SK-N-MC (cell line): ENCODE data around the gene DPYSL5.

Experiments used
- EZH2 ChIP-seq: fragments of 200-600 bp; sonication (generic); IDR thresholded peaks from one replicate; pipeline ENCODE4 v1.6.1; 2017; ENCODE audit warnings: antibody characterized with exemption
- POLR2AphosphoS5 ChIP-seq: IDR thresholded peaks from 2 replicates; pipeline ENCODE4 v1.6.1; 2012; ENCODE audit warnings: mild to moderate bottlenecking, low read depth, low read length, borderline replicate concordance

DNA sequence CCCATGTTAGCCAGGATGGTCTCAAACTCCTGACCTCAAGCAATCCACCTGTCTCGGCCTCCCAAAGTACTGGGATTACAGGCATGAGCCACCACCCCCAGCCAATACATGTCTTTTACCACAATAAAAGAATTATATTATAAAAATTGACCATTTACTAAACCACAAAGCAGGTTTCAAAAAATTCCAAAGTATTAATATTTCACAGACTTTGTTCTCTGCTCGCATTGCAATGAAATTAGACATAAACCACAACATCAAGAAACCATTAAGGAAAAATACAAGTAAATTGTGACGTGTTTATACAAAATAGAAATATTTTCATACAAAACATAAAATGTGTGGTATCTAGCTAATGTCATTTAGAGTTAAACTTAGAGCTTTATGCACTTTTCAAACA lies 109.1 kb downstream of the DPYSL5 start:
- TF ChIP-seq EZH2 (no peak), POLR2AphosphoS5 (no peak)
